Measurements from ENCODE around the gene CDC14A.

- TF ChIP-seq, protein P1, sequence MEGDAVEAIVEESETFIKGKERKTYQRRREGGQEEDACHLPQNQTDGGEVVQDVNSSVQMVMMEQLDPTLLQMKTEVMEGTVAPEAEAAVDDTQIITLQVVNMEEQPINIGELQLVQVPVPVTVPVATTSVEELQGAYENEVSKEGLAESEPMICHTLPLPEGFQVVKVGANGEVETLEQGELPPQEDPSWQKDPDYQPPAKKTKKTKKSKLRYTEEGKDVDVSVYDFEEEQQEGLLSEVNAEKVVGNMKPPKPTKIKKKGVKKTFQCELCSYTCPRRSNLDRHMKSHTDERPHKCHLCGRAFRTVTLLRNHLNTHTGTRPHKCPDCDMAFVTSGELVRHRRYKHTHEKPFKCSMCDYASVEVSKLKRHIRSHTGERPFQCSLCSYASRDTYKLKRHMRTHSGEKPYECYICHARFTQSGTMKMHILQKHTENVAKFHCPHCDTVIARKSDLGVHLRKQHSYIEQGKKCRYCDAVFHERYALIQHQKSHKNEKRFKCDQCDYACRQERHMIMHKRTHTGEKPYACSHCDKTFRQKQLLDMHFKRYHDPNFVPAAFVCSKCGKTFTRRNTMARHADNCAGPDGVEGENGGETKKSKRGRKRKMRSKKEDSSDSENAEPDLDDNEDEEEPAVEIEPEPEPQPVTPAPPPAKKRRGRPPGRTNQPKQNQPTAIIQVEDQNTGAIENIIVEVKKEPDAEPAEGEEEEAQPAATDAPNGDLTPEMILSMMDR (conservative IDR thresholded peaks at IDR 0.05; ENCODE audit: low read depth, low read length) = no peak
- no peak for TF ChIP-seq EZH2 (IDR thresholded peaks at IDR 0.05; ENCODE audit: borderline replicate concordance, low read depth, low read length, poor library complexity, severe bottlenecking)
Observed at GRCh38 chr1:100325415-100326324, 26.6 kb upstream of the CDC14A start.
